Mammary epithelial cell (primary cell): ENCODE measurements around the gene FAHD1.

ENCODE experiments used
- EZH2 ChIP-seq: IDR thresholded peaks from 2 replicates; pipeline ENCODE4 v1.6.1; 2012; ENCODE audit warnings: low read length, inconsistent platforms, borderline replicate concordance
- TF ChIP-seq, protein P1 (sequence below), 2 donors: IDR thresholded peaks in 1 of 2; conservative IDR thresholded peaks in 1 of 2; 2 replicates each; pipeline ENCODE4 v1.5.1; 2011 to 2012; ENCODE audit warnings: inconsistent platforms in 2 of 2, low read length in 2 of 2, mild to moderate bottlenecking in 2 of 2, control low read depth in 1 of 2, low read depth in 1 of 2; ENCODE audit not compliant: insufficient read depth in 1 of 2; ENCODE audit errors: extremely low read depth in 1 of 2

DNA sequence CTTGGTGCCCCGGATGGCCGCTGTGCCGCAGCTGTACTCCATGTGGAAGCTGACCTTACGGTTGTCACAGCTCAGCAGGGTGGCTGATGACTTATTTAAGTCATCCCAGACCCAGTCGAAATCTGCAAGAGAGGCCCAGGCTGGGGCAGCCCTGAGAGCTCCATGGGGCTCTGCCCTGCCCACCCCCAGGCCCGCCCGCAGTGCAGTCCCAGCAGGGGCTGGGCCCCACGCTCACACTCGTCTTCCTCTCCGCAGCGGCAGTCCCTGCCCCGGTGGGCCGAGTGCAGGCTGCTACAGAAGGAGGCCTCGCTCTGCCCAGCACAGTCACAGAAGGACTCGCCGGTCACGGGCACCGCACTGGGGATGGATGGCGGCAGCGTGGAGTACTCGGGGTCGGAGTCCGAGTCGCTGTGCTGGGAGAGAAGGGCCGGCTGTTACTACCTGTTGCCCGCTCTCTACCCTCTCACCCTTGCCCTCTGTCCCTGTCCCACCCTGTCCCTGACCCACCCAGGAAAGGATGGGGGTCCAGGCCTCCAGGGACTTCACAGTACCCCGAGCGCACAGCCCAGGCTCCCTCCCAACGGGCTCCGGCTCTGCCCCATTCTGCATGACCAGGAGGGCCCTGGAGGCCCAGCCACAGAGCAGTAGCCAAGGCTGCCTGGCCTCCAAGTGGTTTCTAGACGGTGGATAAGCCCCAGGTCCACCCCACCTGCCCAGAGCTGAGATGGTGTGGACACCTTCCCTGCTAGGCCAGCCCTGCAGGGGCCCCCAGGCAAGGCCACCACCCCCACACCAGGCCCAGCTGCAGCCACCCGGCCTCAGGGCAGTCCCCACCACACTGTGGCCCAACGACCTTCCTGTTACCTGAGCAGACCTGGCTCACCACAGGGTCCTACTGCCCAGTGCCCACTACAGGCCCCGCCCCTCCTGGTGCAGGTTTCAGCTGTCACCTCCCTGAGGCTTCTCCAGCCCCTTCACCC is 48.5 kb upstream of the FAHD1 start:
- TF ChIP-seq, protein P1, sequence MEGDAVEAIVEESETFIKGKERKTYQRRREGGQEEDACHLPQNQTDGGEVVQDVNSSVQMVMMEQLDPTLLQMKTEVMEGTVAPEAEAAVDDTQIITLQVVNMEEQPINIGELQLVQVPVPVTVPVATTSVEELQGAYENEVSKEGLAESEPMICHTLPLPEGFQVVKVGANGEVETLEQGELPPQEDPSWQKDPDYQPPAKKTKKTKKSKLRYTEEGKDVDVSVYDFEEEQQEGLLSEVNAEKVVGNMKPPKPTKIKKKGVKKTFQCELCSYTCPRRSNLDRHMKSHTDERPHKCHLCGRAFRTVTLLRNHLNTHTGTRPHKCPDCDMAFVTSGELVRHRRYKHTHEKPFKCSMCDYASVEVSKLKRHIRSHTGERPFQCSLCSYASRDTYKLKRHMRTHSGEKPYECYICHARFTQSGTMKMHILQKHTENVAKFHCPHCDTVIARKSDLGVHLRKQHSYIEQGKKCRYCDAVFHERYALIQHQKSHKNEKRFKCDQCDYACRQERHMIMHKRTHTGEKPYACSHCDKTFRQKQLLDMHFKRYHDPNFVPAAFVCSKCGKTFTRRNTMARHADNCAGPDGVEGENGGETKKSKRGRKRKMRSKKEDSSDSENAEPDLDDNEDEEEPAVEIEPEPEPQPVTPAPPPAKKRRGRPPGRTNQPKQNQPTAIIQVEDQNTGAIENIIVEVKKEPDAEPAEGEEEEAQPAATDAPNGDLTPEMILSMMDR (conservative IDR thresholded peaks at IDR 0.05 in 1 of 2, IDR thresholded peaks at IDR 0.05 in 1 of 2; ENCODE audit: extremely low read depth in 1 of 2, insufficient read depth in 1 of 2, low read depth in 1 of 2, low read length in 2 of 2), result no peak
- no peak for TF ChIP-seq EZH2
